GM06990 (cell line): Measurements from ENCODE around the gene AKAP6.

Experiments
- DNase-seq: peaks from one replicate; pipeline ENCODE4 v3.0.0-alpha.2; 2011; ENCODE audit not compliant: insufficient read length; ENCODE audit errors: extremely low read depth
- H3K27me3 ChIP-seq: replicated peaks from 2 replicates; pipeline ENCODE4 v1.6.0; 2011; ENCODE audit warnings: low read length; ENCODE audit not compliant: control insufficient read depth, insufficient read depth
- H3K36me3 ChIP-seq: 2 replicates; pipeline ENCODE4 v1.5.1; 2011; ENCODE audit warnings: low read length; ENCODE audit not compliant: control insufficient read depth, insufficient read depth
- H3K4me3 ChIP-seq: replicated peaks from 2 replicates; pipeline ENCODE4 v1.5.1; 2011; ENCODE audit warnings: low read depth, mild to moderate bottlenecking, control low read depth, low read length
- TF ChIP-seq, protein P1 (sequence below): IDR thresholded peaks from 2 replicates; pipeline ENCODE4 v1.5.1; 2011; ENCODE audit warnings: low read length, control low read depth, mild to moderate bottlenecking, inconsistent platforms; ENCODE audit not compliant: insufficient read depth, poor library complexity, severe bottlenecking

Gene AKAP6

DNA sequence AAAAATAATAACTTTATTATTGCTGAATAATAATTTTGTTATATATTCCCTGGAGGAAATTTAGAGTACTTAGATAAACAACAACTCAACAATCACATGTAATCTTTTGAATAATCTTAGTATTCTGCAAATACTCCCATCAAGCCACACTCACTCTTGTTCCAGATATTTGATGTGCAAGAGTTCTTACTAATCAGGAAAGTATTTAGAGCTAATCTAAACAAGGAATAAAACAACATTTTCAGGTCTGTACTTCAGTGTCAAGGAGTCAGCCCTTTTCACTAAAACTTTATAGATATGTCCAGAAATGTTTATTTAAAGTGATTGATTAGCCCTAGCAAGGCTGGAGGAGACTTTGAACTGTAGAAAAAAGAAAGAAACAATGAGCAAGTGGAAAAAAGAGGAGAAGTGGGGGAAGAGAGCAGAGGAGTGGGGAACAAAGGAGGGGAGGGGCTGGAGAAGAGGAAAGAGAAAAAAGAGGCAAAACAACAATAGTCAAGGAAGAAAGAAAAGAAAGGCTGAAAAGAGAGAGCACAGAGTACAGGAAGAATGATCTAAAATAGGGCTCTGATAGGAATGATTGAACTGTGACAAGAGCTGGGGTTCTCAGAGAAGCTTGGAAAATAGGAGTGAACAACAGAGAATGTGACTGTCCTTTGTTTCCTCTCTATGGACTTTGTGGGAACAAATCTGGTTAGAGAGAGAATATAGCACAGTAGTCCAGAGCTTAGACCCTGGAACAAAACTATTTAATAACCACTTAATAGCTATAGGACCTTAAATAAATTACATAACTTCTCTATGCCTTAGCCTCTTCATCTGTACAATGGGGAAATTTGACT, 238.7 kb downstream of the AKAP6 start:
- H3K4me3 ChIP-seq: no peak overlapping the region
- no peak for DNase-seq
- TF ChIP-seq, protein P1, sequence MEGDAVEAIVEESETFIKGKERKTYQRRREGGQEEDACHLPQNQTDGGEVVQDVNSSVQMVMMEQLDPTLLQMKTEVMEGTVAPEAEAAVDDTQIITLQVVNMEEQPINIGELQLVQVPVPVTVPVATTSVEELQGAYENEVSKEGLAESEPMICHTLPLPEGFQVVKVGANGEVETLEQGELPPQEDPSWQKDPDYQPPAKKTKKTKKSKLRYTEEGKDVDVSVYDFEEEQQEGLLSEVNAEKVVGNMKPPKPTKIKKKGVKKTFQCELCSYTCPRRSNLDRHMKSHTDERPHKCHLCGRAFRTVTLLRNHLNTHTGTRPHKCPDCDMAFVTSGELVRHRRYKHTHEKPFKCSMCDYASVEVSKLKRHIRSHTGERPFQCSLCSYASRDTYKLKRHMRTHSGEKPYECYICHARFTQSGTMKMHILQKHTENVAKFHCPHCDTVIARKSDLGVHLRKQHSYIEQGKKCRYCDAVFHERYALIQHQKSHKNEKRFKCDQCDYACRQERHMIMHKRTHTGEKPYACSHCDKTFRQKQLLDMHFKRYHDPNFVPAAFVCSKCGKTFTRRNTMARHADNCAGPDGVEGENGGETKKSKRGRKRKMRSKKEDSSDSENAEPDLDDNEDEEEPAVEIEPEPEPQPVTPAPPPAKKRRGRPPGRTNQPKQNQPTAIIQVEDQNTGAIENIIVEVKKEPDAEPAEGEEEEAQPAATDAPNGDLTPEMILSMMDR: no peak
- no peaks in the 10 kb centered on the region for H3K36me3 ChIP-seq
- H3K27me3 ChIP-seq: no peaks in the 10 kb centered on the region

DNA sequence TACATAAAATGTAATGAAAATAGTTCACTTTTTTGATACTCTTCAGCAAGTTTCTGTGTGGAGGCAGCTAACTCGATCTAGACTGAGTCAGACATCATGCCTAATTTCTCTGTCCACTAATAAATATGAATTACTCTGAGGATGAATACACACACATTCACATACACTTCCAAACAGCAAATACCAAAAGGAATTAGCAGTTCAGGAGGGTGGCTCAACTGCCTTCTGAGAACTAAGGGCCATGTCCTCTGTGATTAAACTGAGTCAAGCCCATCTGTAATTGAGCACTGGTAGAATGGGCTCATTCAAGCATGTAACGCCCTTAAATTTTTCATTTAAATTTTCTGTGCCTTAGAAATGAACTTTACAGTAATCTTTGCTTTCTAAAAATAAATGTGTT, 242.5 kb downstream of the AKAP6 start:
- Histone ChIP-seq H3K36me3 (no peaks in the 10 kb centered on the region), H3K27me3 (no peaks in the 10 kb centered on the region), H3K4me3 (no peak overlapping the region)
- TF ChIP-seq, protein P1: no peak
- no peak for DNase-seq

DNA sequence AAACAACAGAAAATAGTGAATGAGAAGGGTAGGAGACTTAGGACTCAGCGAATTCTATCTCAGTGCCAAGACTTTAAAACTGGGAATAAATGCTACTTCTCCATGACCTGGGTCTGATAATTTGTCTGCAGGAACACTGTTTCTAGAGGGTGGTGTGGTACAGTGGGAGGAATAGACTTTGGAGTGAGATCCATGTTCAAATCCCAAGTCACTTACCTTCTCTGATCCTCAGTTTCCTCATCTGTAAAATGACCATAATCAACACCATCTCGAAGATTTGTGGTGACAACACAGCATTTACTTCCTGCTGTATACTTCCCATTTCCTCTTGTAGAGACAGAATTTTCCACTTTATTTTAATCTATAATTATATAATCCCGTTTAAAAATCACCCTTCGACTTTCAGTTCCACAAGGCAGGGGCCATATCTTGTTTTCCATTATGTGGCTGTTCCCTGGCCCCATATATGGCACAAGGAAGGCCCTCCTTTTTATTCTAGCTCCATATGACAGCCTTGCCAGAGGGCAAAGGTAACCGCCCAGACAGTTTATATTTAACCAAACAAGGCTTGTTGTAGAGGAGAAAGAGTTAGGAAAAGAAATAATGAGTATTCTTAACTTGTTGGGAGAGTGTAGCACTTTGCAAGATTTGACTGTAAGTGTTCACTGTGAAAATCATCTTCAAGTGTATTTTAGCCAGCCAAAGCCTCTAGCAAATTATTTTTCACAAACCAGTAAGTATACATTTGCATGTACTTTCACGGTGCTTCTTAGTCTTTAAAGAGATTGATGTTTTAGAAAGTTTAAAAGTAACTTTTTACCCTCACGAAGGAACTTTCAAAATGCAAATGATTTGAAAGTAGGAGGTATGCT, 243.1 kb downstream of the AKAP6 start:
- no peak for DNase-seq
- H3K4me3 ChIP-seq: no peak overlapping the region
- H3K27me3 ChIP-seq: no peaks in the 10 kb centered on the region
- TF ChIP-seq, protein P1: no peak
- no peaks in the 10 kb centered on the region for H3K36me3 ChIP-seq

DNA sequence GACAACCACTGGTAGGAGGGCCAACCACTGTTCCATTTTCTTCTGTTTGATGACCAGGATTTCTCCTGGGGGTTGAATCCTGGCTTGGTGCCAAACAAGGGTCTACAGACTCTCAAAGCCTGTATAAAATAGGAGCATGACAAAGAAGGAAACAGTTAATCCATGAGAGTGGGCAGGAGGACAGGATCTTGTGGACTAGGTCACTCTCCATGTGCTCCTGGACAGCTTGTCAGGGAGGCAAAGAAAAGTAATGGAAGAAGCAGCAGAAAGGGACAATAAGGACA, 243.7 kb downstream of the AKAP6 start:
- no peaks in the 10 kb centered on the region for H3K36me3 ChIP-seq
- DNase-seq: no peak
- no peak overlapping the region for H3K4me3 ChIP-seq
- TF ChIP-seq, protein P1: no peak
- no peaks in the 10 kb centered on the region for H3K27me3 ChIP-seq

DNA sequence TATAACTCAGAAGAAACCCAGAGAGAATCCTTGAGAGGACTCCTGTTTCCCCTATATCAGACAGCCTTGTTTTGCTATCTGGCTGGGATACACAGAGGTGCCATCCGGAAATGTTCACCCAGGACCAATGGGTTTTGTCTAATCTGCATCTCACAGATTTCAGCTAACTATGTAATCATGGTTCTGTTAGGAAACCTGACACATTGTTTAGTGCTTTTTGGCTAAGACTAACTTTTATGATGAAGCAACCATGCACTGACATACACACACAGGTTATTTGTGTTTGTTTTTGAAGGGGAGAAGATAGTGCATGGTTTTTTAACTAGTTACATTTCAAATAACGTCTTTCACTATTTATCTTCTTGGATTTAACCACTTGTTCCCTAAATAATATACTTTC, 245.2 kb downstream of the AKAP6 start:
- Histone ChIP-seq H3K36me3 (no peaks in the 10 kb centered on the region), H3K4me3 (no peak overlapping the region), H3K27me3 (no peaks in the 10 kb centered on the region)
- TF ChIP-seq, protein P1: no peak
- DNase-seq: no peak
